ENCODE data around the gene MYBPH.

DNA sequence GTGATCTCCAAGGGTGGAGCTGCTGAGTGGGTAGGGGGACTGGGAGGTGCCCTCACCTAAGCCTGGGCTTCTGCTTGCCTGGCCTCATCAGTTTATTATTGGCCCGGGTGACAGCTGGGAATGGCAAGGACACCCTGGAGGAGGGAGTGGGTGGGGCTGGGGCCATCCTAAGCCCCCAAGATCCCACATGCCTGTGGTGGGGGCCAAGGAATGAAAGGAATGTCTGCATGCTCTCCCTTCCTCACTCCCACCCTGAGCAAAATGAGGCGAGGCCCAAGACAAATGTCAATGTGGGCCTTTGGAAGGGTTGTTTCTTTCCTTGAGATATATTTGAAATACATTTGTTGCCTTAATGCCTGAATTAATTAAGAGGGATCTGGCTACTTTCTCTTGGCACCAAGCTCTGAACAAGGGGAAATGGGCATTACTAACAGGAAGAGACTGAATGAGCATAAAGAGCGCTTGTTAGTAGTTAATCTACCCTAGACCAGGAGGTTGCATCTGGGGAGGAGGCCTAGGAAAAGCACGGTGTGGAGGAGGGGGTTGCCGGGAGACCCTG lies 30.6 kb upstream of the MYBPH start:
- TF ChIP-seq, protein P1, sequence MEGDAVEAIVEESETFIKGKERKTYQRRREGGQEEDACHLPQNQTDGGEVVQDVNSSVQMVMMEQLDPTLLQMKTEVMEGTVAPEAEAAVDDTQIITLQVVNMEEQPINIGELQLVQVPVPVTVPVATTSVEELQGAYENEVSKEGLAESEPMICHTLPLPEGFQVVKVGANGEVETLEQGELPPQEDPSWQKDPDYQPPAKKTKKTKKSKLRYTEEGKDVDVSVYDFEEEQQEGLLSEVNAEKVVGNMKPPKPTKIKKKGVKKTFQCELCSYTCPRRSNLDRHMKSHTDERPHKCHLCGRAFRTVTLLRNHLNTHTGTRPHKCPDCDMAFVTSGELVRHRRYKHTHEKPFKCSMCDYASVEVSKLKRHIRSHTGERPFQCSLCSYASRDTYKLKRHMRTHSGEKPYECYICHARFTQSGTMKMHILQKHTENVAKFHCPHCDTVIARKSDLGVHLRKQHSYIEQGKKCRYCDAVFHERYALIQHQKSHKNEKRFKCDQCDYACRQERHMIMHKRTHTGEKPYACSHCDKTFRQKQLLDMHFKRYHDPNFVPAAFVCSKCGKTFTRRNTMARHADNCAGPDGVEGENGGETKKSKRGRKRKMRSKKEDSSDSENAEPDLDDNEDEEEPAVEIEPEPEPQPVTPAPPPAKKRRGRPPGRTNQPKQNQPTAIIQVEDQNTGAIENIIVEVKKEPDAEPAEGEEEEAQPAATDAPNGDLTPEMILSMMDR (conservative IDR thresholded peaks at IDR 0.05; ENCODE audit: low read depth, low read length) = no peak
- no peak for TF ChIP-seq EZH2 (IDR thresholded peaks at IDR 0.05; ENCODE audit: borderline replicate concordance, low read depth, low read length, poor library complexity, severe bottlenecking)
